Fibroblast of pulmonary artery (primary cell): Measurements from ENCODE around the gene CCT6B.

Source experiments
- DNase-seq: peaks from one replicate; pipeline ENCODE4 v3.0.0-alpha.2; 2010; ENCODE audit warnings: low read depth
- H3K4me3 ChIP-seq: replicated peaks from 2 replicates; pipeline ENCODE4 v1.5.1; 2011; ENCODE audit warnings: low read depth, mild to moderate bottlenecking, control low read depth, low read length, moderate library complexity
- TF ChIP-seq, protein P1 (sequence below): IDR thresholded peaks from 2 replicates; pipeline ENCODE4 v1.5.1; 2011; ENCODE audit warnings: mild to moderate bottlenecking, control low read depth, low read length, inconsistent platforms; ENCODE audit errors: missing control alignments

CCT6B gene, protein sequence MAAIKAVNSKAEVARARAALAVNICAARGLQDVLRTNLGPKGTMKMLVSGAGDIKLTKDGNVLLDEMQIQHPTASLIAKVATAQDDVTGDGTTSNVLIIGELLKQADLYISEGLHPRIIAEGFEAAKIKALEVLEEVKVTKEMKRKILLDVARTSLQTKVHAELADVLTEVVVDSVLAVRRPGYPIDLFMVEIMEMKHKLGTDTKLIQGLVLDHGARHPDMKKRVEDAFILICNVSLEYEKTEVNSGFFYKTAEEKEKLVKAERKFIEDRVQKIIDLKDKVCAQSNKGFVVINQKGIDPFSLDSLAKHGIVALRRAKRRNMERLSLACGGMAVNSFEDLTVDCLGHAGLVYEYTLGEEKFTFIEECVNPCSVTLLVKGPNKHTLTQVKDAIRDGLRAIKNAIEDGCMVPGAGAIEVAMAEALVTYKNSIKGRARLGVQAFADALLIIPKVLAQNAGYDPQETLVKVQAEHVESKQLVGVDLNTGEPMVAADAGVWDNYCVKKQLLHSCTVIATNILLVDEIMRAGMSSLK

DNA sequence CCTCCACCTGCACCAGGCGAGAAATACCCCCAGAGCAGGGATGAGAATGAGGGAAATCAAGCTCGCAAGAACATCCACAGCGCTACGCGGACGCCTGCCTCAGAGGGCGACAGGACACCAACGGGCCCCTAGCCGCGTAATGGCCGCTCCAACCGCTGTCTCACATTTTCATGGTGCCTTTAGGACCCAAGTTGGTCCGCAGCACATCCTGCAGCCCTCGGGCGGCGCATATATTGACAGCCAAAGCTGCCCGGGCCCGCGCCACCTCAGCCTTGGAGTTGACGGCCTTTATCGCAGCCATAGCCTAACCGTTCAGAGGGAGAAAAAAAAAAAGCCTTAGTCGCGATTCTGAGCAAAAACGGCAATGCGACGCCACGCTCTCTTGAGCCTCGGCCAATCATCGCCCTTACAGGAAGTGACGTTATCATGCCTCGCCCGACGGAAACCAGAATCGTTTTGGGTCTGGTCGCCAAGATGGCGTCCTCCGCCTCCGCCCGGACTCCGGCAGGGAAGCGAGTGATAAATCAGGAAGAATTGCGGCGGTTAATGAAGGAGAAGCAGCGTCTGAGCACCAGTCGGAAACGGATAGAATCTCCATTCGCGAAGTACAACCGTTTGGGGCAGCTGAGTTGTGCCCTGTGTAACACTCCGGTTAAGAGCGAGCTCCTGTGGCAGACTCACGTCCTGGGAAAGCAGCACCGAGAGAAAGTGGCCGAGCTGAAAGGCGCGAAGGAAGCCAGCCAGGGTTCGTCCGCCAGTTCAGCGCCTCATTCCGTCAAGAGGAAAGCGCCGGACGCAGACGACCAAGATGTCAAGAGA is at the start of gene CCT6B, which contains the start of gene ZNF830:
TSS of gene CCT6B (minus strand) at position 368 of the 819 bp plus-strand sequence. CDS start at position 301, 67 bp downstream.
TSS of gene ZNF830 (plus strand) at position 448 of the 819 bp plus-strand sequence. CDS start at position 475, 27 bp downstream.
- TF ChIP-seq, protein P1, sequence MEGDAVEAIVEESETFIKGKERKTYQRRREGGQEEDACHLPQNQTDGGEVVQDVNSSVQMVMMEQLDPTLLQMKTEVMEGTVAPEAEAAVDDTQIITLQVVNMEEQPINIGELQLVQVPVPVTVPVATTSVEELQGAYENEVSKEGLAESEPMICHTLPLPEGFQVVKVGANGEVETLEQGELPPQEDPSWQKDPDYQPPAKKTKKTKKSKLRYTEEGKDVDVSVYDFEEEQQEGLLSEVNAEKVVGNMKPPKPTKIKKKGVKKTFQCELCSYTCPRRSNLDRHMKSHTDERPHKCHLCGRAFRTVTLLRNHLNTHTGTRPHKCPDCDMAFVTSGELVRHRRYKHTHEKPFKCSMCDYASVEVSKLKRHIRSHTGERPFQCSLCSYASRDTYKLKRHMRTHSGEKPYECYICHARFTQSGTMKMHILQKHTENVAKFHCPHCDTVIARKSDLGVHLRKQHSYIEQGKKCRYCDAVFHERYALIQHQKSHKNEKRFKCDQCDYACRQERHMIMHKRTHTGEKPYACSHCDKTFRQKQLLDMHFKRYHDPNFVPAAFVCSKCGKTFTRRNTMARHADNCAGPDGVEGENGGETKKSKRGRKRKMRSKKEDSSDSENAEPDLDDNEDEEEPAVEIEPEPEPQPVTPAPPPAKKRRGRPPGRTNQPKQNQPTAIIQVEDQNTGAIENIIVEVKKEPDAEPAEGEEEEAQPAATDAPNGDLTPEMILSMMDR: no peak
- H3K4me3 ChIP-seq: peak within 1 kb of the TSS; percentile 95

GRCh38 chr17:35010093-35010492 is 48.8 kb upstream of the CCT6B start:
- TF ChIP-seq, protein P1: no peak
- DNase-seq: no peak
- H3K4me3 ChIP-seq: no peak overlapping the region

More for the DNA sequence above, at the start of gene CCT6B, which contains the start of gene ZNF830:
- peak; percentile 96 for DNase-seq

- no peak for DNase-seq
- H3K4me3 ChIP-seq: no peak overlapping the region
- TF ChIP-seq, protein P1: no peak
These were observed 45.7 kb upstream of the CCT6B start for GRCh38 chr17:35006961-35007360.

DNA sequence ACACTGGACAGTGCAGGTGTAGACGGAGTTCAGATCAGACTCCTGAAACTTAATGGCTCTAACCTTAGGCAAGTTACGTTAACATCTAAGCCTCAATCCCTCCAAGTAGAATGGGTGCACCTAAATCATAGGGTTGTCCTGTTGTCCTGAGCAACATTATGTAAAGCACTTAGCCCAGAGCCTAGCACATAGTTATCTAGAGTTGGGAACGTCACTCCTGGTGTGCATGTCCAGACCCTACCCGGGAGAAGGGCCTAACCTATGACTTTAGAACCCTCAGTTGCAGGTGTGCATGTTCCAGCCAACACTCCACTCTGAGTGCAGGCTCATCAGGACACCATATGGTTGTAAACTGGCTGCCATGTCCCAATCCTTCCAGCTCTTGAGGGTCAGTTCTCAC is 45.1 kb upstream of the CCT6B start:
- H3K4me3 ChIP-seq: no peak overlapping the region
- TF ChIP-seq, protein P1: no peak
- no peak for DNase-seq

DNA sequence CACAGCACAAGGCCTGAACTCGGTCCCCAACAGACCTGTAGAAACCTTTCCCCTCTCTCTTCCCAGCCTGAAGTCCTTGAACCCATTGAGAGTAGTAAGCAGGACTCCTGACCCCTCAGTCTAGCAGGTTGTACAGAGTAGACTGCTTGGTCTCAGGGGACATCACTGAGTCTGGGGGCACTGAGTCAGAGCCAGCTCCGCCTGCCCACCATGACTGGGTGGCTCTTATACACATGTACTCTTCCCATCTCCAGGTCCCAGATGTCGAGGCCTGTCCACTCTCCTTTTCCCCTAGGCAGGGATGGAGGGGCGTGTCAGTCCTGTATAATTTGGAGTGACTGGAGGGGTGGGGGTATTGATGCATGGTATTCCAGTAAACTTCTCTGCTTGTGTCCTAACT is 42.5 kb upstream of the CCT6B start:
- TF ChIP-seq, protein P1: no peak
- H3K4me3 ChIP-seq: no peak overlapping the region
- DNase-seq: no peak

GRCh38 chr17:35002876-35003551 is 41.8 kb upstream of the CCT6B start:
- TF ChIP-seq, protein P1: no peak
- DNase-seq: peak; percentile 38

More at GRCh38 chr17:35002876-35003551, 41.8 kb upstream of the CCT6B start:
- no peak overlapping the region for H3K4me3 ChIP-seq
